Right lobe of liver (tissue), 4 donors: Measurements from ENCODE around the gene CKM.

Experiments used
- POLR2A ChIP-seq: fragments of 450-650 bp; IDR thresholded peaks from one replicate; pipeline ENCODE4 v1.6.1; 2017; ENCODE audit warnings: antibody characterized with exemption, mild to moderate bottlenecking
- TF ChIP-seq, protein P1 (sequence below), 4 donors: fragments of 200-600 bp in 3 of 4; fragments of 450-650 bp in 1 of 4; IDR thresholded peaks; one replicate each; pipeline versions ENCODE4 v1.5.1 to v1.8.0; 2016 to 2022; ENCODE audit warnings: antibody characterized with exemption in 4 of 4, mild to moderate bottlenecking in 2 of 4
- donor health status: DM: no; HTN: no; CAD: no.
- donor health status: DM: no; HTN: no; CAD: no.
- donor health status: DM: no; HTN: yes; CAD: no.

- TF ChIP-seq, protein P1, sequence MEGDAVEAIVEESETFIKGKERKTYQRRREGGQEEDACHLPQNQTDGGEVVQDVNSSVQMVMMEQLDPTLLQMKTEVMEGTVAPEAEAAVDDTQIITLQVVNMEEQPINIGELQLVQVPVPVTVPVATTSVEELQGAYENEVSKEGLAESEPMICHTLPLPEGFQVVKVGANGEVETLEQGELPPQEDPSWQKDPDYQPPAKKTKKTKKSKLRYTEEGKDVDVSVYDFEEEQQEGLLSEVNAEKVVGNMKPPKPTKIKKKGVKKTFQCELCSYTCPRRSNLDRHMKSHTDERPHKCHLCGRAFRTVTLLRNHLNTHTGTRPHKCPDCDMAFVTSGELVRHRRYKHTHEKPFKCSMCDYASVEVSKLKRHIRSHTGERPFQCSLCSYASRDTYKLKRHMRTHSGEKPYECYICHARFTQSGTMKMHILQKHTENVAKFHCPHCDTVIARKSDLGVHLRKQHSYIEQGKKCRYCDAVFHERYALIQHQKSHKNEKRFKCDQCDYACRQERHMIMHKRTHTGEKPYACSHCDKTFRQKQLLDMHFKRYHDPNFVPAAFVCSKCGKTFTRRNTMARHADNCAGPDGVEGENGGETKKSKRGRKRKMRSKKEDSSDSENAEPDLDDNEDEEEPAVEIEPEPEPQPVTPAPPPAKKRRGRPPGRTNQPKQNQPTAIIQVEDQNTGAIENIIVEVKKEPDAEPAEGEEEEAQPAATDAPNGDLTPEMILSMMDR (IDR thresholded peaks at IDR 0.05): no peak
- no peak for TF ChIP-seq POLR2A
Measured at GRCh38 chr19:45362291-45362690, 39.6 kb upstream of the CKM start.
